ENCODE measurements around the gene FBXL13. TPM values are rescaled to one million over a fixed set of nuclear protein-coding genes. Genes with fewer than 3 reads are reported as not detected.
"Not testable (repeated sequence)": the region's sequence is repeated elsewhere in the genome, so short reads cannot be mapped to it uniquely, and the experiment has no call there.

Gene FBXL13
- polyA plus RNA-seq, 1 of the 3 experiments (the other 2 are of a cell fraction) = 1.1 TPM

GRCh38 chr7:102958004-102958403, 116.6 kb downstream of the FBXL13 start:
- DNase-seq; H3K4me2 ChIP-seq; H3K36me3 ChIP-seq (replicated peaks in 1 of 2; ENCODE audit: control insufficient read depth in 1 of 2, insufficient read depth in 2 of 2, low read length in 1 of 2); POLR2A ChIA-PET; H3K4me1 ChIP-seq (ENCODE audit: control insufficient read depth in 1 of 2, insufficient read depth in 2 of 2, low read depth in 1 of 2, low read length in 1 of 2); H3K9me2 ChIP-seq; H2AFZ ChIP-seq (ENCODE audit: low read depth); H3K9ac ChIP-seq; H4K20me1 ChIP-seq (ENCODE audit: insufficient read depth); H3K79me2 ChIP-seq (ENCODE audit: insufficient read depth); H3K27ac ChIP-seq (ENCODE audit: low read depth in 2 of 2, low read length in 1 of 2); H3K9me3 ChIP-seq; H3K4me3 ChIP-seq (ENCODE audit: low read depth in 2 of 2, low read length in 1 of 2); H3K27me3 ChIP-seq (ENCODE audit: insufficient read depth); H3F3A ChIP-seq (replicated peaks; ENCODE audit: insufficient read depth): not testable (repeated sequence)
- WGBS (ENCODE audit: low lambda C conversion rate) = 87% methylated on average over 3 of the region's 3 CpGs
- CTCF ChIA-PET = interaction anchor here (1.2 kb wide), 1 partner anchor 25 kb away, joined by 4 read pairs; no protein-coding TSS in a partner anchor

GRCh38 chr7:102954359-102954758, 120.2 kb downstream of the FBXL13 start:
- H4K20me1 ChIP-seq (ENCODE audit: insufficient read depth); CTCF ChIA-PET; DNase-seq; H3K9me3 ChIP-seq; H3K4me3 ChIP-seq (ENCODE audit: low read depth in 2 of 2, low read length in 1 of 2); POLR2A ChIA-PET; H2AFZ ChIP-seq (ENCODE audit: low read depth); H3K36me3 ChIP-seq (replicated peaks in 1 of 2; ENCODE audit: control insufficient read depth in 1 of 2, insufficient read depth in 2 of 2, low read length in 1 of 2); H3F3A ChIP-seq (replicated peaks; ENCODE audit: insufficient read depth); H3K4me2 ChIP-seq; H3K27ac ChIP-seq (ENCODE audit: low read depth in 2 of 2, low read length in 1 of 2); H3K27me3 ChIP-seq (ENCODE audit: insufficient read depth); H3K9ac ChIP-seq; H3K4me1 ChIP-seq (ENCODE audit: control insufficient read depth in 1 of 2, insufficient read depth in 2 of 2, low read depth in 1 of 2, low read length in 1 of 2); H3K9me2 ChIP-seq; H3K79me2 ChIP-seq (ENCODE audit: insufficient read depth): not testable (repeated sequence)
- WGBS (ENCODE audit: low lambda C conversion rate) = 96% methylated on average over 4 of the region's 4 CpGs

GRCh38 chr7:102953406-102953805, 121.2 kb downstream of the FBXL13 start:
- Histone ChIP-seq H3K27me3 (ENCODE audit: insufficient read depth) (no peaks in the 10 kb centered on the region), H3K36me3 (replicated peaks in 1 of 2; ENCODE audit: control insufficient read depth in 1 of 2, insufficient read depth in 2 of 2, low read length in 1 of 2) (peaks cover 0 to 5% of the 10 kb centered on the region in 2 experiments), H3F3A (replicated peaks; ENCODE audit: insufficient read depth) (no peaks in the 10 kb centered on the region), H3K27ac (ENCODE audit: low read depth in 2 of 2, low read length in 1 of 2) (no peak overlapping the region), H3K9ac (no peak overlapping the region), H2AFZ (ENCODE audit: low read depth) (no peak overlapping the region), H3K4me2 (no peak overlapping the region), H3K79me2 (ENCODE audit: insufficient read depth) (no peaks in the 10 kb centered on the region), H4K20me1 (ENCODE audit: insufficient read depth) (no peaks in the 10 kb centered on the region), H3K4me3 (ENCODE audit: low read depth in 2 of 2, low read length in 1 of 2) (no peak overlapping the region), H3K9me2 (no peaks in the 10 kb centered on the region), H3K9me3 (no peaks in the 10 kb centered on the region; the same call in none of the 2 replicates), H3K4me1 (ENCODE audit: control insufficient read depth in 1 of 2, insufficient read depth in 2 of 2, low read depth in 1 of 2, low read length in 1 of 2) (no peaks in the 10 kb centered on the region)
- no peak for DNase-seq
- ChIA-PET CTCF (no interaction called here), POLR2A (no interaction called here)
- TF ChIP-seq EZH2phosphoT487 (IDR thresholded peaks at IDR 0.05; ENCODE audit: borderline replicate concordance, low read depth) (no peak), RAD21 (IDR thresholded peaks at IDR 0.05; ENCODE audit: low read length) (no peak), IRF3 (IDR thresholded peaks at IDR 0.05; ENCODE audit: low read depth, low read length) (no peak), PBX3 (IDR thresholded peaks at IDR 0.05) (no peak), NRF1 (IDR thresholded peaks at IDR 0.05; ENCODE audit: low read depth, low read length) (no peak)
